CD4-positive, CD25-positive, alpha-beta regulatory T cell (primary cell): Measurements from ENCODE around the gene AIG1. TPM values are rescaled to one million over a fixed set of nuclear protein-coding genes. Genes with fewer than 3 reads are reported as not detected.
"Not testable (repeated sequence)": the region's sequence is repeated elsewhere in the genome, so short reads cannot be mapped to it uniquely, and the experiment has no call there.

Source experiments
- ATAC-seq, 2 donors: fragments of 150-1000 bp; cut with Tn5 transposase; one replicate each; pipeline ENCODE4 v1.10.0; 2021; ENCODE audit warnings: low read depth in 2 of 2, moderate number of reproducible peaks in 2 of 2, moderate library complexity in 1 of 2
- DNase-seq, 3 donors: peaks; one replicate each; pipeline versions ENCODE4 v3.0.0 to v3.0.0-alpha.2; 2012 to 2022; ENCODE audit warnings: mixed read lengths in 1 of 3
- H3K27ac ChIP-seq: one replicate; pipeline ENCODE4 v1.7.0; 2013; ENCODE audit warnings: mild to moderate bottlenecking, low read length; ENCODE audit not compliant: insufficient read depth, poor library complexity, severe bottlenecking
- H3K27me3 ChIP-seq: one replicate; pipeline ENCODE4 v1.7.0; 2013; ENCODE audit warnings: low read length; ENCODE audit not compliant: control insufficient read depth, insufficient read depth
- H3K36me3 ChIP-seq: one replicate; pipeline ENCODE4 v1.7.0; 2013; ENCODE audit warnings: mild to moderate bottlenecking, low read length, moderate library complexity; ENCODE audit not compliant: control insufficient read depth, insufficient read depth
- H3K4me1 ChIP-seq: 2 replicates; pipeline ENCODE4 v1.7.0; 2013; ENCODE audit warnings: mild to moderate bottlenecking, low read length; ENCODE audit not compliant: insufficient read depth, control insufficient read depth, poor library complexity, severe bottlenecking
- H3K4me3 ChIP-seq: one replicate; pipeline ENCODE4 v1.7.0; 2013; ENCODE audit warnings: low read depth, mild to moderate bottlenecking, low read length, moderate library complexity
- H3K9me3 ChIP-seq, 2 experiments: 1 replicate in 1 of 2; 2 replicates in 1 of 2; pipeline ENCODE4 v1.7.0; 2013; ENCODE audit warnings: low read length in 2 of 2, mild to moderate bottlenecking in 1 of 2, moderate library complexity in 1 of 2; ENCODE audit not compliant: control insufficient read depth in 2 of 2
- H3K27ac Mint-ChIP-seq, 3 donors: one replicate each; pipeline ENCODE4 v1.8.0; 2020 to 2022; ENCODE audit warnings: mild to moderate bottlenecking in 3 of 3, mixed read lengths in 3 of 3, moderate library complexity in 2 of 3
- H3K27me3 Mint-ChIP-seq: one replicate; pipeline ENCODE4 v1.8.0; 2022; ENCODE audit warnings: mild to moderate bottlenecking, mixed read lengths
- H3K36me3 Mint-ChIP-seq: one replicate; pipeline ENCODE4 v1.8.0; 2020; ENCODE audit warnings: mixed read lengths
- H3K4me1 Mint-ChIP-seq, 4 donors: one replicate each; pipeline ENCODE4 v1.8.0; 2020 to 2022; ENCODE audit warnings: mixed read lengths in 4 of 4, mild to moderate bottlenecking in 1 of 4
- H3K4me3 Mint-ChIP-seq, 4 donors: one replicate each; pipeline ENCODE4 v1.8.0; 2020 to 2022; ENCODE audit warnings: mild to moderate bottlenecking in 4 of 4, mixed read lengths in 4 of 4, moderate library complexity in 3 of 4
- H3K9me3 Mint-ChIP-seq, 7 donors: one replicate each; pipeline ENCODE4 v1.8.0; 2020 to 2022; ENCODE audit warnings: mixed read lengths in 7 of 7, mild to moderate bottlenecking in 3 of 7, moderate library complexity in 2 of 7
- polyA plus RNA-seq, 4 donors: library from polyadenylated mRNA; unstranded; fragments of 300-500 nt; fragmentation: Illumina TruSeq; gene quantifications; one replicate each; pipeline ENCODE4 v1.2.3, GENCODE V29; 2021
- total RNA-seq: library from RNA; stranded (reverse); gene quantifications from one replicate; pipeline ENCODE4 v1.2.3, GENCODE V29; 2022

AIG1 gene
- total and polyA plus RNA-seq, 5 donors from 2014 or later = 4.2 to 19.6 (median 13.9) TPM

- no peak for DNase-seq
Measured at GRCh38 chr6:143130928-143131327, 70.2 kb downstream of the AIG1 start.

DNA sequence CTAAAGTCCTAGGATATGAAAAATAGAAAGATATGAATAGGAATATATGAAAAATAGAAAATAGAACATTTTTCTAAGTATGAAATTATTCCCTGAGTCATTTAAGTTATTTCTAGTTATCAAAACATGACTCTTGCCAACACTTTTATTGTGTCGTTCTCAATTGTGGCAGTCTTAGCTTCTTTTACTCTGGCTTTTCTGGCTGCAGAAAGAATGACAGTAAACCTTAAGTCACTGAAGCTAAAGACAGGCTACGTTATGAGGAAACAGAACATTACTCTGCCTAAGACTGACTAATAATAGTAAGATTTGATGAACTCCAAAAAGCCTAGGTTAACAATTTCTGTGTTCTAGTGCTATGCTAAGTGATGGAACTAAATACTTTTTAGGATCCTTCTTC is 74.6 kb downstream of the AIG1 start:
- DNase-seq = no peak
- H3K4me1 ChIP-seq = peaks cover 15% of the 10 kb centered on the region
- no peak overlapping the region for H3K27ac ChIP-seq
- Mint-ChIP-seq H3K36me3 (peaks cover 19% of the 10 kb centered on the region), H3K9me3 (peaks cover 4 to 18% (median 6%) of the 10 kb centered on the region in 7 donors), H3K27ac (peak overlapping the region in 2 of 3 donors; percentile 42 to 96), H3K27me3 (no peaks in the 10 kb centered on the region), H3K4me3 (peak overlapping the region in 1 of 4 donors; percentile 28), H3K4me1 (peaks cover 25 to 39% (median 31%) of the 10 kb centered on the region in 4 donors)
- ATAC-seq = no peak
- H3K9me3 ChIP-seq = peaks cover 11% of the 10 kb centered on the region in 2 experiments
- H3K4me3 ChIP-seq = no peak overlapping the region
- no peaks in the 10 kb centered on the region for H3K36me3 ChIP-seq
- H3K27me3 ChIP-seq = no peaks in the 10 kb centered on the region

More at GRCh38 chr6:143130928-143131327, 70.2 kb downstream of the AIG1 start:
- no peaks in the 10 kb centered on the region for H3K27me3 ChIP-seq
- no peak overlapping the region for H3K4me3 ChIP-seq
- no peak overlapping the region for H3K27ac ChIP-seq
- H3K36me3 ChIP-seq = no peaks in the 10 kb centered on the region
- no peaks in the 10 kb centered on the region for H3K4me1 ChIP-seq
- H3K27me3 Mint-ChIP-seq = no peaks in the 10 kb centered on the region
- H3K36me3 Mint-ChIP-seq = peaks cover 14% of the 10 kb centered on the region
- H3K9me3 ChIP-seq = peaks cover 11% of the 10 kb centered on the region in 2 experiments
- no peak overlapping the region for H3K4me3 Mint-ChIP-seq
- no peak for ATAC-seq
- H3K9me3 Mint-ChIP-seq = peaks cover 0 to 14% (median 5%) of the 10 kb centered on the region in 7 donors
- no peak overlapping the region for H3K27ac Mint-ChIP-seq
- peaks cover 4 to 7% (median 6%) of the 10 kb centered on the region in 4 donors for H3K4me1 Mint-ChIP-seq

GRCh38 chr6:143135797-143136561 is 75.3 kb downstream of the AIG1 start:
- peak overlapping the region; percentile 2 to 73 (median 36) for H3K4me3 Mint-ChIP-seq
- Histone ChIP-seq H3K27me3 (no peaks in the 10 kb centered on the region), H3K36me3 (no peaks in the 10 kb centered on the region), H3K9me3 (peaks cover 6 to 7% of the 10 kb centered on the region in 2 experiments), H3K4me3 (peak overlapping the region; percentile 45), H3K4me1 (peaks cover 15% of the 10 kb centered on the region), H3K27ac (peak overlapping the region; percentile 62)
- peaks cover 25 to 46% (median 31%) of the 10 kb centered on the region in 4 donors for H3K4me1 Mint-ChIP-seq
- H3K27ac Mint-ChIP-seq = peak overlapping the region; percentile 82 to 96 (median 82)
- no peaks in the 10 kb centered on the region for H3K27me3 Mint-ChIP-seq
- ATAC-seq (peak; percentile 52 to 69), DNase-seq (peak in 2 of 3 donors; percentile 22 to 36)
- peaks cover 3 to 13% (median 6%) of the 10 kb centered on the region in 7 donors for H3K9me3 Mint-ChIP-seq
- H3K36me3 Mint-ChIP-seq = peaks cover 21% of the 10 kb centered on the region

DNA sequence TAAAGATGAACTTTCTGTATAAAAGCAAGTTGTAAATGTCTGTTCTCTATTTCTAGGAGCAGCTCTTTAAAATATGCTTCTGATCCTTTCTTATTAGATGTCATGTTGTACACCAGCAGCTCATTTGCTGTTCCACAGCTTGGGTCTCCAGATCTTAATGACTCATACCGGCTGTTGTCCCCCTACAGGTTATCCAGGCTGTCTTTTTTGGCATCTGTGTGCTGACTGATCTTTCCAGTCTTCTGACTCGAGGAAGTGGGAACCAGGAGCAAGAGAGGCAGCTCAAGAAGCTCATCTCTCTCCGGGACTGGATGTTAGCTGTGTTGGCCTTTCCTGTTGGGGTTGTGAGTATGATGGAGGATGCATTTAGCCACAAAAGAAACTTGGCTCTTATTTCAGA is 76.0 kb downstream of the AIG1 start:
- peak overlapping the region; percentile 62 for H3K27ac ChIP-seq
- Mint-ChIP-seq H3K9me3 (peaks cover 0 to 9% (median 6%) of the 10 kb centered on the region in 7 donors), H3K27me3 (no peaks in the 10 kb centered on the region), H3K36me3 (peaks cover 19% of the 10 kb centered on the region), H3K4me3 (peak overlapping the region; percentile 6 to 73 (median 56)), H3K4me1 (peaks cover 25 to 49% (median 31%) of the 10 kb centered on the region in 4 donors), H3K27ac (peak overlapping the region; percentile 82 to 96 (median 82))
- H3K27me3 ChIP-seq = no peaks in the 10 kb centered on the region
- peaks cover 0 to under 1% of the 10 kb centered on the region in 2 experiments for H3K9me3 ChIP-seq
- DNase-seq (peak in 2 of 3 donors; percentile 5 to 26), ATAC-seq (peak; percentile 24 to 43)
- H3K4me1 ChIP-seq = peaks cover 15% of the 10 kb centered on the region
- peak overlapping the region; percentile 45 for H3K4me3 ChIP-seq
- H3K36me3 ChIP-seq = no peaks in the 10 kb centered on the region

DNA sequence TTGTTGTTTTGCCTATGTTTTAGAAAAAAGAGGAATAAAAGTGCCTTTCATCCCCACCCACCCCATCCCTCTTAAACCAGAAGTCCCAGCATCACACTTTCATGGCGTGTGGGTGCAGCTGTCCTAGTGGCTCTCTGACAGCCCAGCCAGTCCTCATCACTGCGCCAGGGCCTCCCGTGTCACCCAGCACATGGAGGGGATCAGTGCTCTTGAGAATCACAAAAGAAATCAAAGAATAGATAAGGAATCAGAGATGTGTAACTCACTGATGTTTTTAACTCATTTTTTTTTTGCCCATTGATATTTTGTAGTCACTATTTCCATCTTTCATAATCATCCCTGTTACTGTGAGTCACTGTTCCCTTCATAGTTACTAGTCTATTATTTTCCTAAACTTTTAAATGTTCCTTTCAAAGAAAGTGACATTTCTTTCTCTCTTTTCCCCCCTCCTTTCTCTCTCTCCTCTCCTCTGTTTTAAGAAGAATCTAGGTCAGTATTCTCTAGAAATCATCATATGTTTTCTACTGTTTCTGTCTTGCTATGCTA is 78.6 kb downstream of the AIG1 start:
- Histone ChIP-seq H3K4me1 (peaks cover 15% of the 10 kb centered on the region), H3K27ac (no peak overlapping the region), H3K36me3 (no peaks in the 10 kb centered on the region), H3K27me3 (no peaks in the 10 kb centered on the region), H3K9me3 (no peaks in the 10 kb centered on the region), H3K4me3 (no peak overlapping the region)
- Mint-ChIP-seq H3K27me3 (no peaks in the 10 kb centered on the region), H3K27ac (peak overlapping the region in 1 of 3 donors; percentile 5), H3K4me3 (peak overlapping the region in 1 of 4 donors; percentile 59), H3K9me3 (peaks cover 0 to 9% (median 6%) of the 10 kb centered on the region in 7 donors), H3K4me1 (peaks cover 25 to 52% (median 31%) of the 10 kb centered on the region in 4 donors), H3K36me3 (peaks cover 18% of the 10 kb centered on the region)
- no peak for DNase-seq
- no peak for ATAC-seq

GRCh38 chr6:143139884-143140283 is 79.2 kb downstream of the AIG1 start:
- DNase-seq, H3K27me3 ChIP-seq, H3K27ac ChIP-seq, H3K4me3 Mint-ChIP-seq, ATAC-seq, H3K4me3 ChIP-seq, H3K36me3 ChIP-seq, H3K9me3 Mint-ChIP-seq, H3K27me3 Mint-ChIP-seq, H3K27ac Mint-ChIP-seq, H3K9me3 ChIP-seq: not testable (repeated sequence)
- Mint-ChIP-seq H3K4me1 (peaks cover 25 to 52% (median 31%) of the 10 kb centered on the region in 4 donors), H3K36me3 (peaks cover 18% of the 10 kb centered on the region)
- peaks cover 15% of the 10 kb centered on the region for H3K4me1 ChIP-seq

DNA sequence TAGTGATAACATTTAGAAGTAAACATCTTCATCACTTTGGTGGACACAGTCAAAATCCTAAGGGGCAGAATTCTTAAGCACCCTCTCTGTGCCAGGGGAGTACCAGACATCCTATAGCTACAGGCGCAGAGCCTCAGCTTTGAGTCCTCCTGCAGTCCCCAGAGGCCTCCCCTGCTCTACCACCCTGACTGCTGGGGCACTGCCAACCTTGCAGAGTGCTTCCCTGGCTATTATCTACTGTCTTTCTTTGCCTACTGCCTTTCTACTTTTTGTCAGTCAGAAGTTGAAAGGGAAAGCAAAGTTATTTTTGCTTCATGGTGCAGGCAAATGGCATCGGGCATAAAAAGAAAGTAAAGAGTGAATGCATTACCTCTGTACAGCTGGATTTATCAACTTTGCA is 80.1 kb downstream of the AIG1 start:
- H3K36me3 Mint-ChIP-seq = peaks cover 18% of the 10 kb centered on the region
- H3K27me3 ChIP-seq = no peaks in the 10 kb centered on the region
- no peaks in the 10 kb centered on the region for H3K9me3 ChIP-seq
- H3K27ac ChIP-seq = no peak overlapping the region
- DNase-seq = no peak
- peak overlapping the region in 1 of 4 donors; percentile 47 for H3K4me3 Mint-ChIP-seq
- peaks cover 0 to 9% (median 6%) of the 10 kb centered on the region in 7 donors for H3K9me3 Mint-ChIP-seq
- peaks cover 23 to 47% (median 28%) of the 10 kb centered on the region in 4 donors for H3K4me1 Mint-ChIP-seq
- no peaks in the 10 kb centered on the region for H3K27me3 Mint-ChIP-seq
- no peak overlapping the region for H3K4me3 ChIP-seq
- peaks cover 15% of the 10 kb centered on the region for H3K4me1 ChIP-seq
- H3K36me3 ChIP-seq = no peaks in the 10 kb centered on the region
- ATAC-seq = no peak
- H3K27ac Mint-ChIP-seq = no peak overlapping the region
